Measurements from ENCODE around the gene FAM200C.

DNA sequence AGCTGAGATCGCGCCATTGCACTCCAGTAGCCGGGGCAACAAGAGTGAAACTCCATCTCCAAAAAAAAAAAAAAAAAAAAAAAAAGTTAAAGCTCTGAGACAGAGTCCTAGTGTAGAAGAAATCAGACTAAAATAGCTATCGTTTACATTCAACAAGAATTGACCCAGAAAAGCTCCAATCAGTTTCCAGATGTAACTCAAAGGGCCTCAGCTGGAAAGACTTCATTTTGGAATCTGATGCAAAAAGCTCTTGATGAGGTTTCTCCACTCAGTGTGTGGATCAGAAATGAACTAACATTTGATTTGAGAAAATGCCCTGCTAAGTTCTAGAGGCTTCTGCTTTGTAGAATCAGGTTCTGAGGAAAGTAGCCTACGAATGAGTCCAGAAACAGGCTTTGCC is 22.2 kb downstream of the FAM200C start:
- TF ChIP-seq, protein P1, sequence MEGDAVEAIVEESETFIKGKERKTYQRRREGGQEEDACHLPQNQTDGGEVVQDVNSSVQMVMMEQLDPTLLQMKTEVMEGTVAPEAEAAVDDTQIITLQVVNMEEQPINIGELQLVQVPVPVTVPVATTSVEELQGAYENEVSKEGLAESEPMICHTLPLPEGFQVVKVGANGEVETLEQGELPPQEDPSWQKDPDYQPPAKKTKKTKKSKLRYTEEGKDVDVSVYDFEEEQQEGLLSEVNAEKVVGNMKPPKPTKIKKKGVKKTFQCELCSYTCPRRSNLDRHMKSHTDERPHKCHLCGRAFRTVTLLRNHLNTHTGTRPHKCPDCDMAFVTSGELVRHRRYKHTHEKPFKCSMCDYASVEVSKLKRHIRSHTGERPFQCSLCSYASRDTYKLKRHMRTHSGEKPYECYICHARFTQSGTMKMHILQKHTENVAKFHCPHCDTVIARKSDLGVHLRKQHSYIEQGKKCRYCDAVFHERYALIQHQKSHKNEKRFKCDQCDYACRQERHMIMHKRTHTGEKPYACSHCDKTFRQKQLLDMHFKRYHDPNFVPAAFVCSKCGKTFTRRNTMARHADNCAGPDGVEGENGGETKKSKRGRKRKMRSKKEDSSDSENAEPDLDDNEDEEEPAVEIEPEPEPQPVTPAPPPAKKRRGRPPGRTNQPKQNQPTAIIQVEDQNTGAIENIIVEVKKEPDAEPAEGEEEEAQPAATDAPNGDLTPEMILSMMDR (conservative IDR thresholded peaks at IDR 0.05; ENCODE audit: low read depth, low read length): no peak
- no peak for TF ChIP-seq EZH2 (IDR thresholded peaks at IDR 0.05; ENCODE audit: low read length, unreplicated experiment)
